ENCODE measurements around the gene PCSK6.

The PCSK6 gene

GRCh38 chr15:101489599-101490407 is at the start of gene PCSK6:
TSS of gene PCSK6 (minus strand) at chr15:101489707. CDS start at chr15:101489670, 37 bp downstream.
- DNase-seq (ENCODE audit: low spot score) = peak; percentile 31

- no peak for DNase-seq (ENCODE audit: low spot score)
Measured at GRCh38 chr15:101538996-101539395, 49.5 kb upstream of the PCSK6 start.

- no peak for DNase-seq (ENCODE audit: low spot score)
Measured at GRCh38 chr15:101538177-101538576, 48.7 kb upstream of the PCSK6 start.

- DNase-seq (ENCODE audit: low spot score) = no peak
Measured at GRCh38 chr15:101537483-101538080, 48.1 kb upstream of the PCSK6 start.

- no peak for DNase-seq (ENCODE audit: low spot score)
Measured at GRCh38 chr15:101536875-101537405, 47.4 kb upstream of the PCSK6 start.

- DNase-seq (ENCODE audit: low spot score) = no peak
Measured at GRCh38 chr15:101536166-101536874, 46.8 kb upstream of the PCSK6 start.

GRCh38 chr15:101535170-101535902 is 45.8 kb upstream of the PCSK6 start:
- no peak for DNase-seq (ENCODE audit: low spot score)

GRCh38 chr15:101534376-101534970 is 45.0 kb upstream of the PCSK6 start:
- no peak for DNase-seq (ENCODE audit: low spot score)

GRCh38 chr15:101533371-101534140 is 44.0 kb upstream of the PCSK6 start:
- no peak for DNase-seq (ENCODE audit: low spot score)

- no peak for DNase-seq (ENCODE audit: low spot score)
Measured at GRCh38 chr15:101532865-101533264, 43.4 kb upstream of the PCSK6 start.

- no peak for DNase-seq (ENCODE audit: low spot score)
Measured at GRCh38 chr15:101531170-101531569, 41.7 kb upstream of the PCSK6 start.

GRCh38 chr15:101530224-101530958 is 40.9 kb upstream of the PCSK6 start:
- no peak for DNase-seq (ENCODE audit: low spot score)

GRCh38 chr15:101528917-101529299 is 39.4 kb upstream of the PCSK6 start:
- DNase-seq (ENCODE audit: low spot score) = no peak

GRCh38 chr15:101528108-101528916 is 38.8 kb upstream of the PCSK6 start:
- DNase-seq (ENCODE audit: low spot score) = no peak

- DNase-seq (ENCODE audit: low spot score) = no peak
Measured at GRCh38 chr15:101526890-101527289, 37.4 kb upstream of the PCSK6 start.

- DNase-seq (ENCODE audit: low spot score) = no peak
Measured at GRCh38 chr15:101526442-101526841, 36.9 kb upstream of the PCSK6 start.

GRCh38 chr15:101526021-101526420 is 36.5 kb upstream of the PCSK6 start:
- no peak for DNase-seq (ENCODE audit: low spot score)

- DNase-seq (ENCODE audit: low spot score) = no peak
Measured at GRCh38 chr15:101525087-101525669, 35.7 kb upstream of the PCSK6 start.

- DNase-seq (ENCODE audit: low spot score) = no peak
Measured at GRCh38 chr15:101523560-101523940, 34.0 kb upstream of the PCSK6 start.

Data from AG08395 (cell line).